Endothelial cell of umbilical vein (primary cell): ENCODE measurements around the gene MRPL55. TPM values are rescaled to one million over a fixed set of nuclear protein-coding genes. Genes with fewer than 3 reads are reported as not detected.

ENCODE experiments used
- BruUV-seq: library from RNA; stranded (reverse); fragments of 400-500 nt; replicated peaks from 2 replicates; lab custom pipeline; 2021; lab: Mats Ljungman, UMichigan
- CTCF ChIA-PET: fragments of 300-600, 350-600 bp; sonication (Branson Sonifier 250); formaldehyde crosslinking; loops from one replicate; lab custom pipeline; 2021; ENCODE audit warnings: antibody characterized with exemption, inconsistent platforms; lab: Charles Lee
- POLR2A ChIA-PET: fragments of 300-600, 350-600 bp; sonication (Branson Sonifier 250); formaldehyde crosslinking; loops from one replicate; lab custom pipeline; 2021; ENCODE audit warnings: antibody characterized with exemption, inconsistent platforms; lab: Charles Lee
- DNase-seq: peaks from one replicate; pipeline ENCODE4 v3.0.0-alpha.2; 2011; ENCODE audit warnings: low read depth, low spot score
- FAIRE-seq: peaks from 2 replicates; lab custom pipeline; 2011; peaks lifted over from hg19 to GRCh38; lab: Jason Lieb, UNC
- H2AFZ ChIP-seq: 2 replicates; pipeline ENCODE4 v1.6.0; 2012; ENCODE audit warnings: low read depth, low read length, control low read depth, inconsistent platforms
- H3K27ac ChIP-seq: 2 replicates; pipeline ENCODE4 v1.5.1; 2011; ENCODE audit warnings: low read depth, mild to moderate bottlenecking, control low read depth, low read length, moderate library complexity; ENCODE audit not compliant: insufficient read depth
- H3K27me3 ChIP-seq, 2 experiments: 2 replicates each; pipeline versions ENCODE4 v1.6.0 to v1.6.1; 2011; ENCODE audit warnings: low read length in 2 of 2, mixed read lengths in 1 of 2; ENCODE audit not compliant: control insufficient read depth in 2 of 2, insufficient read depth in 2 of 2
- H3K36me3 ChIP-seq, 2 experiments: 2 replicates in 1 of 2; 3 replicates in 1 of 2; pipeline ENCODE4 v1.5.1; 2011; ENCODE audit warnings: low read length in 2 of 2, mild to moderate bottlenecking in 1 of 2, moderate library complexity in 1 of 2; ENCODE audit not compliant: control insufficient read depth in 2 of 2, insufficient read depth in 2 of 2; ENCODE audit errors: extremely low read depth in 1 of 2
- H3K4me1 ChIP-seq: 3 replicates; pipeline ENCODE4 v1.5.1; 2011; ENCODE audit warnings: mild to moderate bottlenecking, low read length; ENCODE audit not compliant: control insufficient read depth, insufficient read depth; ENCODE audit errors: extremely low read depth
- H3K4me2 ChIP-seq: 2 replicates; pipeline ENCODE4 v1.6.1; 2011; ENCODE audit warnings: low read length, control low read depth, mixed read lengths; ENCODE audit not compliant: insufficient read depth
- H3K4me3 ChIP-seq, 3 experiments: fragments of 200-600 bp in 1 of 3; sonication (generic), shearing (Covaris generic) in 1 of 3; replicated peaks in 1 of 3; 2 replicates each; pipeline ENCODE4 v1.5.1; 2011 to 2016; ENCODE audit warnings: control low read depth in 3 of 3, low read length in 3 of 3, mild to moderate bottlenecking in 2 of 3, inconsistent platforms in 1 of 3, low read depth in 1 of 3, moderate library complexity in 1 of 3; ENCODE audit not compliant: insufficient read depth in 1 of 3
- H3K79me2 ChIP-seq: 2 replicates; pipeline ENCODE4 v1.6.0; 2012; ENCODE audit warnings: low read length, inconsistent platforms; ENCODE audit not compliant: control insufficient read depth, insufficient read depth
- H3K9ac ChIP-seq: replicated peaks from 2 replicates; pipeline ENCODE3; 2011; ENCODE audit warnings: low read length, control low read depth; ENCODE audit not compliant: insufficient read depth; ENCODE audit errors: extremely low read depth
- H3K9me1 ChIP-seq: replicated peaks from 3 replicates; pipeline ENCODE4 v1.6.0; 2011; ENCODE audit warnings: mild to moderate bottlenecking, low read length; ENCODE audit not compliant: control insufficient read depth, insufficient read depth; ENCODE audit errors: extremely low read depth
- H3K9me3 ChIP-seq: replicated peaks from 2 replicates; pipeline ENCODE4 v1.5.1; 2012; ENCODE audit warnings: low read length, inconsistent platforms; ENCODE audit not compliant: control insufficient read depth, insufficient read depth
- H4K20me1 ChIP-seq: replicated peaks from 2 replicates; pipeline ENCODE3; 2011; ENCODE audit warnings: mild to moderate bottlenecking, low read length; ENCODE audit not compliant: control insufficient read depth, insufficient read depth; ENCODE audit errors: extremely low read depth
- CTCF ChIP-seq, 2 donors: IDR thresholded peaks; 1 replicate in 1 of 2; 2 replicates in 1 of 2; pipeline ENCODE4 v1.5.1; 2011; ENCODE audit warnings: low read length in 2 of 2, mild to moderate bottlenecking in 2 of 2, moderate library complexity in 2 of 2, control low read depth in 1 of 2, inconsistent platforms in 1 of 2, low read depth in 1 of 2; ENCODE audit not compliant: insufficient read depth in 1 of 2; ENCODE audit errors: extremely low read depth in 1 of 2
- EZH2 ChIP-seq: IDR thresholded peaks from 2 replicates; pipeline ENCODE4 v1.6.1; 2012; ENCODE audit warnings: borderline replicate concordance, low read depth, mild to moderate bottlenecking, moderate library complexity, low read length, inconsistent platforms; ENCODE audit not compliant: severe bottlenecking
- FOS ChIP-seq: IDR thresholded peaks from 2 replicates; pipeline ENCODE4 v1.6.1; 2011; ENCODE audit warnings: mild to moderate bottlenecking, low read length, moderate library complexity, borderline replicate concordance; ENCODE audit not compliant: insufficient read depth
- JUN ChIP-seq: IDR thresholded peaks from 2 replicates; pipeline ENCODE4 v1.6.1; 2011; ENCODE audit warnings: borderline replicate concordance, low read depth; ENCODE audit not compliant: insufficient read length, insufficient read depth
- POLR2A ChIP-seq: IDR thresholded peaks from 2 replicates; pipeline ENCODE4 v1.6.1; 2012; ENCODE audit warnings: low read depth, mild to moderate bottlenecking, control low read depth, low read length
- dilution Hi-C: fragments of 300-500 bp; cut with MboI; formaldehyde crosslinking; loops from one replicate; pipeline ENCODE4 v1.15.0; 2019; ENCODE audit warnings: low sequenced_read_pairs; ENCODE audit not compliant: extremely low pct_ligation_motif_present
- intact Hi-C: fragments of 100-400 bp; cut with micrococcal nuclease; formaldehyde crosslinking; loops from one replicate; pipeline ENCODE4 v1.10.0; 2022
- polyA plus RNA-seq, 4 experiments: library from polyadenylated mRNA; depleted of rRNA in 3 of 4; stranded (reverse) in 3 of 4; unstranded in 1 of 4; fragments of >200 nt; gene quantifications; 2 replicates each; pipeline versions ENCODE4 v1.2.1 to v1.2.3, GENCODE V29; 2011 to 2012; ENCODE audit warnings: missing spikeins in 1 of 4
- total RNA-seq: library from RNA; stranded (reverse); gene quantifications from 2 replicates; pipeline ENCODE4 v1.2.3, GENCODE V29; 2021

MRPL55 gene
- total and polyA plus RNA-seq, 2 donors (not counting 3 experiments of a cell fraction or from before 2014, with no cell fraction given), result 58.7 to 155 TPM

- DNase-seq (peak; percentile 29), FAIRE-seq (peak; percentile 70)
- no peak for TF ChIP-seq EZH2
- no peak for TF ChIP-seq JUN
- TF ChIP-seq CTCF (IDR thresholded peaks at IDR 0.05; ENCODE audit: extremely low read depth in 1 of 2, insufficient read depth in 1 of 2, low read depth in 1 of 2, low read length in 2 of 2), result no peak
- TF ChIP-seq FOS, result no peak
- no peak for TF ChIP-seq POLR2A
- H2AFZ ChIP-seq, result no peak overlapping the region
- peaks cover 69% of the 10 kb centered on the region for H3K79me2 ChIP-seq
- POLR2A ChIA-PET, result interaction anchor here (1.2 kb wide), 1 partner anchor 82 kb away, joined by 4 read pairs; no protein-coding TSS in a partner anchor
- H4K20me1 ChIP-seq, result peaks cover 4% of the 10 kb centered on the region
- peak overlapping the region; percentile 51 to 86 (median 56) for H3K4me3 ChIP-seq
- dilution Hi-C loops, result no loop called here
- CTCF ChIA-PET, result interaction anchor here (0.9 to 2.5 kb wide), 6 partner anchors 9 to 84 kb away, joined by 3 to 12 read pairs (median 6); partner anchors contain the start of gene MRPL55
- H3K9me1 ChIP-seq, result no peaks in the 10 kb centered on the region
- intact Hi-C loops, result loop anchor here (1.0 to 10.0 kb wide), 7 partner anchors 20 to 518 kb away; partner anchors contain the start of genes C1orf35, GUK1, JMJD4 and SNAP47
- peak overlapping the region; percentile 94 for H3K27ac ChIP-seq
- H3K27me3 ChIP-seq, result no peaks in the 10 kb centered on the region
- H3K4me1 ChIP-seq, result peaks cover 45% of the 10 kb centered on the region
- BruUV-seq, result no TSS peak
- peak overlapping the region; percentile 96 for H3K4me2 ChIP-seq
- no peaks in the 10 kb centered on the region for H3K9me3 ChIP-seq
- H3K36me3 ChIP-seq, result no peaks in the 10 kb centered on the region
- peak overlapping the region; percentile 99 for H3K9ac ChIP-seq
Measured at GRCh38 chr1:228082918-228083870, 25.9 kb downstream of the MRPL55 start.
